Left ventricle myocardium superior (tissue), 1 donor: ENCODE data around the gene SYT9. TPM values are rescaled to one million over a fixed set of nuclear protein-coding genes. Genes with fewer than 3 reads are reported as not detected.

Source experiments
- ATAC-seq: fragments of 200-7000 bp; cut with Tn5 transposase; one replicate; pipeline ENCODE4 v1.9.1; 2020; ENCODE audit warnings: mild to moderate bottlenecking, moderate library complexity
- DNase-seq: peaks from one replicate; pipeline ENCODE4 v3.0.0-alpha.2; 2020
- intact Hi-C: fragments of 100-400 bp; cut with micrococcal nuclease; formaldehyde crosslinking; loops from one replicate; pipeline ENCODE4 v1.11.0; 2022
- total RNA-seq: library from RNA; stranded (reverse); fragmentation: NEBNext Ultra II Directional; extraction: Animal tissue kit (Norgen Biotek cat#: 25700); gene quantifications from one replicate; pipeline ENCODE4 v1.2.1, GENCODE V29; 2021
- donor health status: DM: no; HTN: yes; CAD: no; lungs with severe emphysema.

SYT9 gene
- total RNA-seq, 1 donor from 2014 or later: 0.15 TPM

GRCh38 chr11:7445564-7445963, 193.9 kb downstream of the SYT9 start:
- intact Hi-C loops: no loop called here
- DNase-seq (no peak), ATAC-seq (no peak)

GRCh38 chr11:7448201-7448600, 196.5 kb downstream of the SYT9 start:
- intact Hi-C loops: no loop called here
- ATAC-seq (no peak), DNase-seq (no peak)

GRCh38 chr11:7449211-7449840, 197.6 kb downstream of the SYT9 start:
- DNase-seq (no peak), ATAC-seq (no peak)
- intact Hi-C loops: no loop called here

- ATAC-seq: no peak
- no peak for DNase-seq
- intact Hi-C loops: no loop called here
Measured at GRCh38 chr11:7449841-7450214, 198.1 kb downstream of the SYT9 start.

- intact Hi-C loops: no loop called here
- ATAC-seq: no peak
- no peak for DNase-seq
Measured at GRCh38 chr11:7450836-7451235, 199.1 kb downstream of the SYT9 start.

GRCh38 chr11:7451520-7451919, 199.8 kb downstream of the SYT9 start:
- ATAC-seq: no peak
- intact Hi-C loops: no loop called here
- no peak for DNase-seq

- ATAC-seq: peak; percentile 50
- intact Hi-C loops: no loop called here
Measured at GRCh38 chr11:7451952-7452494, 200.3 kb downstream of the SYT9 start.

GRCh38 chr11:7454854-7455253, 203.2 kb downstream of the SYT9 start:
- DNase-seq (no peak), ATAC-seq (no peak)
- intact Hi-C loops: no loop called here

More at GRCh38 chr11:7451952-7452494, 200.3 kb downstream of the SYT9 start:
- no peak for DNase-seq

GRCh38 chr11:7457211-7457610, 205.5 kb downstream of the SYT9 start:
- intact Hi-C loops: no loop called here
- DNase-seq: no peak
- ATAC-seq: no peak

GRCh38 chr11:7462706-7463105, 211.0 kb downstream of the SYT9 start:
- intact Hi-C loops: no loop called here
- ATAC-seq (no peak), DNase-seq (no peak)

GRCh38 chr11:7467652-7468051, 215.9 kb downstream of the SYT9 start:
- intact Hi-C loops: no loop called here
- no peak for ATAC-seq
- DNase-seq: no peak

GRCh38 chr11:7469351-7469865, 217.7 kb downstream of the SYT9 start:
- DNase-seq (no peak), ATAC-seq (no peak)
- intact Hi-C loops: no loop called here

GRCh38 chr11:7471071-7471470, 219.4 kb downstream of the SYT9 start:
- ATAC-seq: no peak
- intact Hi-C loops: no loop called here
- DNase-seq: no peak

- intact Hi-C loops: no loop called here
- ATAC-seq (peak; percentile 90), DNase-seq (peak; percentile 36)
Measured at GRCh38 chr11:7473717-7474116, 222.0 kb downstream of the SYT9 start.

- DNase-seq (no peak), ATAC-seq (peak; percentile 13)
- intact Hi-C loops: no loop called here
Measured at GRCh38 chr11:7480113-7480512, 228.4 kb downstream of the SYT9 start.

- DNase-seq: no peak
- intact Hi-C loops: no loop called here
- no peak for ATAC-seq
Measured at GRCh38 chr11:7484131-7484530, 232.4 kb downstream of the SYT9 start.

GRCh38 chr11:7484645-7485044, 232.9 kb downstream of the SYT9 start:
- ATAC-seq (no peak), DNase-seq (no peak)
- intact Hi-C loops: no loop called here

GRCh38 chr11:7485186-7486097, 233.7 kb downstream of the SYT9 start, which contains the start of gene OLFML1:
Gene OLFML1 (plus strand): TSS chr11:7485506. CDS start chr11:7485876, 370 bp downstream.
- ATAC-seq (peak; percentile 84), DNase-seq (peak; percentile 40)
- intact Hi-C loops: no loop called here

GRCh38 chr11:7486098-7486780, 234.5 kb downstream of the SYT9 start:
- intact Hi-C loops: no loop called here
- peak; percentile 21 for ATAC-seq
- DNase-seq: no peak

- ATAC-seq (peak; percentile 45), DNase-seq (peak; percentile 48)
- intact Hi-C loops: no loop called here
Measured at GRCh38 chr11:7486781-7487140, 235.1 kb downstream of the SYT9 start.
